H1 (cell line): ENCODE results near the gene AEBP1. TPM values are rescaled to one million over a fixed set of nuclear protein-coding genes. Genes with fewer than 3 reads are reported as not detected.

Experiments used
- HDAC2 ChIP-seq, 2 experiments: fragments of 300-600 bp in 1 of 2; sonication (generic) in 1 of 2; IDR thresholded peaks; 2 replicates each; pipeline ENCODE4 v1.6.1; 2011 to 2012; ENCODE audit warnings: low read depth in 2 of 2, low read length in 2 of 2, mild to moderate bottlenecking in 2 of 2, moderate library complexity in 2 of 2, borderline replicate concordance in 1 of 2, inconsistent platforms in 1 of 2
- polyA plus RNA-seq, 7 experiments: library from polyadenylated mRNA; depleted of rRNA in 3 of 7; stranded (reverse) in 5 of 7; unstranded in 2 of 7; fragments of >200 nt in 5 of 7; fragments of 200-250 nt in 2 of 7; gene quantifications; 1 replicate in 5 of 7; 2 replicates in 1 of 7; 4 replicates in 1 of 7; pipeline versions ENCODE4 v1.2.1 to v1.2.3, GENCODE V29; 2011 to 2013; ENCODE audit warnings: missing spikeins in 2 of 7, mixed read lengths in 2 of 7
- total RNA-seq: library from RNA; stranded (reverse); fragmentation: NEBNext Ultra II Directional; extraction: Animal tissue kit (Norgen Biotek cat#: 25700); gene quantifications from 2 replicates; pipeline ENCODE4 v1.2.1, GENCODE V29; 2021

AEBP1 gene
- total and polyA plus RNA-seq, 2 of the 8 experiments (the other 6 are each of a cell fraction or from before 2014, with no cell fraction given): 10.4 to 41.2 TPM

- no peak for TF ChIP-seq HDAC2 (IDR thresholded peaks at IDR 0.05; ENCODE audit: borderline replicate concordance in 1 of 2, low read depth in 2 of 2, low read length in 2 of 2)
- TF ChIP-seq, all 59 proteins: peak for 0
Measured at GRCh38 chr7:44140341-44140740, 36.2 kb downstream of the AEBP1 start (continued).
